HG03469 (cell line): ENCODE measurements around the gene SPECC1.

ENCODE experiments used
- ATAC-seq: cut with Tn5 transposase; IDR thresholded peaks from one replicate; pipeline ENCODE4 v1.9.1; 2021; ENCODE audit warnings: mild to moderate bottlenecking, moderate library complexity, moderate number of reproducible peaks; ENCODE audit not compliant: unreplicated experiment

SPECC1 gene

GRCh38 chr17:20202141-20202621 lies 193.0 kb downstream of the SPECC1 start:
- ATAC-seq = no peak

- ATAC-seq = no peak
These were observed 193.9 kb downstream of the SPECC1 start for GRCh38 chr17:20203018-20203417.

- no peak for ATAC-seq
These were observed 194.7 kb downstream of the SPECC1 start for GRCh38 chr17:20203761-20204263.

GRCh38 chr17:20205609-20206008 lies 196.4 kb downstream of the SPECC1 start:
- no peak for ATAC-seq

- no peak for ATAC-seq
These were observed 196.9 kb downstream of the SPECC1 start for GRCh38 chr17:20206068-20206467.

GRCh38 chr17:20206591-20206990 lies 197.4 kb downstream of the SPECC1 start:
- no peak for ATAC-seq

- no peak for ATAC-seq
These were observed 198.3 kb downstream of the SPECC1 start for GRCh38 chr17:20207262-20207985.

GRCh38 chr17:20208717-20209116 lies 199.6 kb downstream of the SPECC1 start:
- no peak for ATAC-seq

- no peak for ATAC-seq
These were observed 201.0 kb downstream of the SPECC1 start for GRCh38 chr17:20210180-20210579.

GRCh38 chr17:20210614-20211013 lies 201.5 kb downstream of the SPECC1 start:
- no peak for ATAC-seq

GRCh38 chr17:20211246-20211645 lies 202.1 kb downstream of the SPECC1 start:
- no peak for ATAC-seq

GRCh38 chr17:20213449-20213848 lies 204.3 kb downstream of the SPECC1 start:
- ATAC-seq = no peak

GRCh38 chr17:20214794-20215193 lies 205.6 kb downstream of the SPECC1 start:
- ATAC-seq = no peak

- no peak for ATAC-seq
These were observed 207.1 kb downstream of the SPECC1 start for GRCh38 chr17:20216154-20216815.

GRCh38 chr17:20216853-20217252 lies 207.7 kb downstream of the SPECC1 start:
- no peak for ATAC-seq

- ATAC-seq = no peak
These were observed 208.5 kb downstream of the SPECC1 start for GRCh38 chr17:20217677-20218076.

GRCh38 chr17:20218272-20218671 lies 209.1 kb downstream of the SPECC1 start:
- no peak for ATAC-seq

- no peak for ATAC-seq
These were observed 214.7 kb downstream of the SPECC1 start for GRCh38 chr17:20223808-20224328.

GRCh38 chr17:20224379-20224778 lies 215.2 kb downstream of the SPECC1 start:
- ATAC-seq = no peak

- no peak for ATAC-seq
These were observed 216.3 kb downstream of the SPECC1 start for GRCh38 chr17:20225162-20226115.
